ENCODE measurements around the gene MME. TPM values are rescaled to one million over a fixed set of nuclear protein-coding genes. Genes with fewer than 3 reads are reported as not detected.

MME gene
- total and polyA plus RNA-seq, 3 experiments from 2014 or later = 0.04 to 1.4 TPM; not detected in 1

DNA sequence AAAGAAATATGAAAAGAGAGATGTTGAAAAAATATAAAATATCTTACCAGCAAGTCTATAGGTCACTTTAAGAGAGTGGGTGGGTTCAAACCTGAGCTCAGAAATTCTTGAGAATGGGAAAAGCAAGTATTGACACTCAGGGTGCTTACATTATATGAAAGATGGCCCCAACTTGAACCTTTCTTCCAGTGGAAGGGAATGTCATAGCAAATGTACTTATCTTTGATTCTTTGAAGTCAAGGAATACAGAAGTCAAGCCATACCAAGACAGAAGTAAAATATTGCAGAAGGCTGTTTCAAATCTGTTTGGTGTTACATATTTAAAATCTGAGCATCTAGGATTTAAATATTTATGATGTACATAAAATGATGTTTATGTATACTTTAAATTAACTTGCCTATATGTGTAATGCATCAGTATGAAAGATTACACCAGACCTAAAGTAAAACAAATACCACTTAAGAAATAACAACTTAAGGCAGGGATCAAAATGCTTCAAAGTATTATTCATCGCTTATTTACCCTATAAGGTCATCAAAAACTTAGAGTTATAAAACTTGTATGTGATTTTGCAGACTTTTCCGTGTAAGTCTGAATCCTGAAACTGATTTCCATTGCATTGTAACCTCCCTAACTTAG lies 8.7 kb downstream of the MME start:
- Mint-ChIP-seq H3K36me3 (no peaks in the 10 kb centered on the region), H3K9me3 (peaks cover 0 to 6% (median 0%) of the 10 kb centered on the region in 5 donors), H3K27ac (no peak overlapping the region), H3K4me3 (no peak overlapping the region), H3K27me3 (peaks cover 0 to 1% of the 10 kb centered on the region in 2 donors), H3K4me1 (no peaks in the 10 kb centered on the region)
- Histone ChIP-seq H3K9me3 (ENCODE audit: low read length) (no peaks in the 10 kb centered on the region), H3K36me3 (ENCODE audit: insufficient read depth, low read length) (no peaks in the 10 kb centered on the region), H3K27ac (ENCODE audit: low read depth, low read length) (no peak overlapping the region), H3K4me1 (ENCODE audit: insufficient read depth, low read length) (no peaks in the 10 kb centered on the region), H3K27me3 (ENCODE audit: insufficient read depth, low read length, poor library complexity, severe bottlenecking) (no peaks in the 10 kb centered on the region), H3K4me3 (ENCODE audit: low read length) (no peak overlapping the region)
- no peak for DNase-seq
- ChIA-PET POLR2A (no interaction called here), CTCF (no interaction called here)

DNA sequence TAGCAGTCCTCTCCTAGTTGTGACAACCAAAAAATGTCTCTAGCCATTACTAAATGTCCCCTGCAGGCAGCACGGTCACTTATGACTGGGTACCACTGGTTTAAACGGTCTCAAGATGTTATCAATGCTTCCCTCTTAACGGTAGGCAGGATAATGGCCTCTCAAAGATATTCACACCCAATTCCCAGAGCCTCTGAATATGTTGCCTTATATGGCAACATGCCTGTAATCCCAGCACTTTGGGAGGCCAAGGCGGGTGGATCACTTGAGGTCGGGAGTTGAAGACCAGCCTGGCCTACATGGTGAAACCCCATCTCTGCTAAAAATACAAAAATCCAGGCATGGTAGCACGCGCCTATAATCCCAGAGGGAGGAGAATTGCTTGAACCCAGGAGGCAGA lies 9.4 kb downstream of the MME start:
- H3K4me1 ChIP-seq (ENCODE audit: insufficient read depth, low read length) = no peaks in the 10 kb centered on the region
- Mint-ChIP-seq H3K36me3 (no peaks in the 10 kb centered on the region), H3K9me3 (peaks cover 0 to 6% (median 0%) of the 10 kb centered on the region in 5 donors), H3K4me3 (no peak overlapping the region), H3K27me3 (peaks cover 0 to 1% of the 10 kb centered on the region in 2 donors), H3K4me1 (no peaks in the 10 kb centered on the region), H3K27ac (no peak overlapping the region)
- no peaks in the 10 kb centered on the region for H3K36me3 ChIP-seq (ENCODE audit: insufficient read depth, low read length)
- no peak overlapping the region for H3K27ac ChIP-seq (ENCODE audit: low read depth, low read length)
- H3K27me3 ChIP-seq (ENCODE audit: insufficient read depth, low read length, poor library complexity, severe bottlenecking) = no peaks in the 10 kb centered on the region
- no peaks in the 10 kb centered on the region for H3K9me3 ChIP-seq (ENCODE audit: low read length)
- ChIA-PET POLR2A (no interaction called here), CTCF (no interaction called here)
- DNase-seq = no peak
- no peak overlapping the region for H3K4me3 ChIP-seq (ENCODE audit: low read length)

DNA sequence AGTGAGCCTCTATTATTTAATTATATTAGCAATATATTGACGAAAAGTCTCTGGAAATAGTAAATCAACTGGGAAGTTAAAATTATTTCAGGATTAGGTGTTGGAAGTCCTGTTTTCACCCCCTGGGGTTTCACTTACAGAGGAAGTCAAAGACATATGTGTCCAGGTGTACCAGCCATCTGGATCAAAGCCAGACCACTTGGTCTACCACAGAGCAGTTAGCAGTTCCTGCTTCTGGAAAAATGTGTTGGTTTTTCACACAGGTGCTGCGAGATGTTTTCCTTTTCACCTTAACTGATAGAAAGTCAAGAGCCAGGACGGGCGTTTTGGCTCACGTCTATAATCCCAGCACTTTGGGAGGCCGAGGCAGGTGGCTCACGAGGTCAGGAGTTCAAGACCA lies 13.1 kb downstream of the MME start:
- Histone ChIP-seq H3K4me1 (ENCODE audit: insufficient read depth, low read length) (no peaks in the 10 kb centered on the region), H3K9me3 (ENCODE audit: low read length) (no peaks in the 10 kb centered on the region), H3K27ac (ENCODE audit: low read depth, low read length) (no peak overlapping the region), H3K36me3 (ENCODE audit: insufficient read depth, low read length) (no peaks in the 10 kb centered on the region), H3K27me3 (ENCODE audit: insufficient read depth, low read length, poor library complexity, severe bottlenecking) (no peaks in the 10 kb centered on the region), H3K4me3 (ENCODE audit: low read length) (no peak overlapping the region)
- DNase-seq = no peak
- H3K4me1 Mint-ChIP-seq = no peaks in the 10 kb centered on the region
- CTCF ChIA-PET = no interaction called here
- H3K27ac Mint-ChIP-seq = no peak overlapping the region
- POLR2A ChIA-PET = no interaction called here
- peaks cover 0 to 2% (median 0%) of the 10 kb centered on the region in 5 donors for H3K9me3 Mint-ChIP-seq
- no peaks in the 10 kb centered on the region for H3K36me3 Mint-ChIP-seq
- no peak overlapping the region for H3K4me3 Mint-ChIP-seq
- H3K27me3 Mint-ChIP-seq = no peaks in the 10 kb centered on the region

DNA sequence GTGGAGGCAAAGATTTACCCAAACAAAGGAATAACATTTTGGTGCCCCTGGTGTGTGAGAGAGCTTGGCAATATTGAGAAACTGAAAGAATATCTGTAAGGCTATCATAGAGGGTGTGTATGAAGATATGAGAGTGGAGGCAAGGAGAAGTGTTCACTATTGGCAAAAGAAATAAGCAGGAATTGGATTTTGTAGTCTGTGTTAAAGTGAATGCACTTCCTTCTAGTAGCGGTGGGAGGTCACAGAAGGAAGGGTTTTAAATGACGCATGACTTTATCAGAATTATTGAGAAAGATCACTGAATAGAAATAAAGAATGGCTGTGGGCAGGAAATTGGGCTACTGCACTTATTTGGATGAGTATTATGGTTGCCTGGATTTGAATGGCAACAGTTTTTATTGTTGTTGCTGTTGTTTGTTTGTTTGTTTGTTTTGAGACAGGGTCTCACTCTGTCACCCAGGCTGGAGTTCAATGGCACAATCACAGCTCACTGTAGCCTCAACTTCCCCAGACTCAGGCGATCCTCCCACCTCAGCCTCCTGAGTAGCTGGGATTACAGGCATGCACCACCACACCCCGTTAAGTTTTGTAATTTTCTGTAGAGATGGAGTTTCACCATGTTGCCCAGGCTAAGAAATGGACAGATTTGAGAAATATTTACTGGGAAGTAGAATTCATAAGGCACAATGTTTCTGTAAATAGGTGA lies 16.3 kb downstream of the MME start:
- H3K27ac ChIP-seq (ENCODE audit: low read depth, low read length) = no peak overlapping the region
- peaks cover 0 to 8% (median 4%) of the 10 kb centered on the region in 5 donors for H3K9me3 Mint-ChIP-seq

DNA sequence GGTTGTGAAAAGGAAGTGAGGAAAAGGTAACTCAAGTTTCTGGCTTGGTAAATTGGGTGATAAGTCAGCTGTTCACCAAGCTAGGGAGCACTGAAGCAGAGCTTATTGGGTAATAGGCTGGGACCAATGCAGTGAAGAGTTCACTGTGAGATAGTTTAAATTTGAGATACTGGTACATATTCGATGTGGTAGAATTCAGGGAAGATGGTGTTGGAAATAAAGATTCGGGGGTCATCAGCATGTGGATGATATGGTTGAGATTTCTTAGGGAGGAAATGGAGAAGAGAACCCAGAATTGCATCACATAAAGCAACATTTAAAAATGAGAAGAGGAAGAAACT lies 16.9 kb downstream of the MME start:
- no peak for DNase-seq
- no peaks in the 10 kb centered on the region for H3K36me3 ChIP-seq (ENCODE audit: insufficient read depth, low read length)
- H3K4me3 ChIP-seq (ENCODE audit: low read length) = no peak overlapping the region
- POLR2A ChIA-PET = no interaction called here
- H3K36me3 Mint-ChIP-seq = no peaks in the 10 kb centered on the region
- H3K9me3 ChIP-seq (ENCODE audit: low read length) = no peaks in the 10 kb centered on the region
- H3K27me3 ChIP-seq (ENCODE audit: insufficient read depth, low read length, poor library complexity, severe bottlenecking) = no peaks in the 10 kb centered on the region
- no peak overlapping the region for H3K27ac ChIP-seq (ENCODE audit: low read depth, low read length)
- no peak overlapping the region for H3K27ac Mint-ChIP-seq
- H3K9me3 Mint-ChIP-seq = peaks cover 0 to 8% (median 4%) of the 10 kb centered on the region in 5 donors
- no peaks in the 10 kb centered on the region for H3K4me1 ChIP-seq (ENCODE audit: insufficient read depth, low read length)
- no peaks in the 10 kb centered on the region for H3K4me1 Mint-ChIP-seq
- no peak overlapping the region for H3K4me3 Mint-ChIP-seq
- no peaks in the 10 kb centered on the region for H3K27me3 Mint-ChIP-seq
- CTCF ChIA-PET = no interaction called here

More for the DNA sequence above, 16.3 kb downstream of the MME start:
- no peaks in the 10 kb centered on the region for H3K4me1 Mint-ChIP-seq
- no peak for DNase-seq
- Histone ChIP-seq H3K36me3 (ENCODE audit: insufficient read depth, low read length) (no peaks in the 10 kb centered on the region), H3K9me3 (ENCODE audit: low read length) (no peaks in the 10 kb centered on the region), H3K4me1 (ENCODE audit: insufficient read depth, low read length) (no peaks in the 10 kb centered on the region), H3K4me3 (ENCODE audit: low read length) (no peak overlapping the region), H3K27me3 (ENCODE audit: insufficient read depth, low read length, poor library complexity, severe bottlenecking) (no peaks in the 10 kb centered on the region)
- ChIA-PET CTCF (no interaction called here), POLR2A (no interaction called here)
- no peak overlapping the region for H3K4me3 Mint-ChIP-seq
- H3K36me3 Mint-ChIP-seq = no peaks in the 10 kb centered on the region
- H3K27me3 Mint-ChIP-seq = no peaks in the 10 kb centered on the region
- no peak overlapping the region for H3K27ac Mint-ChIP-seq

DNA sequence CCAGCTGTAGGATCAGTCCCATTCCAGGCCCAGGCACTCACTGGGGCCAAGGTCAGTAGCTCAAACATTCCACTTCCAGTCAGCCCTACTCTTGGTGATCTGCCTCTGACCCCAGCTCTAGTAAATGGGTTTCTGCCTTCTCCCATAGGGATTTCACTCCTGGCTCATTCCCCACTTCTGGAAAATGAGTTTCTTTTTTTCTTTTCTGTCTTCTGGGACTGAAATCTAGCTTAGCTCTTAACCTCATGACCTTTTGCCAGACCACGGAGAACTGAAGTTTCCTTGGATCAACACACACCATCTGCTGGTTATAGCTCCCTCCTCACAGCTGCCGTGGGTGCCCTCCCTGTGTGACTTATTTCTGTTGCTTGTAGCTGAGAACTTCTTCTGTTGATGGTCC lies 21.3 kb downstream of the MME start:
- Mint-ChIP-seq H3K4me1 (no peaks in the 10 kb centered on the region), H3K27me3 (peaks cover 0 to 2% of the 10 kb centered on the region in 2 donors), H3K4me3 (no peak overlapping the region), H3K27ac (no peak overlapping the region), H3K9me3 (peaks cover 0 to 11% (median 4%) of the 10 kb centered on the region in 5 donors), H3K36me3 (no peaks in the 10 kb centered on the region)
- H3K27me3 ChIP-seq (ENCODE audit: insufficient read depth, low read length, poor library complexity, severe bottlenecking) = no peaks in the 10 kb centered on the region
- ChIA-PET CTCF (no interaction called here), POLR2A (no interaction called here)
- DNase-seq = no peak
- H3K27ac ChIP-seq (ENCODE audit: low read depth, low read length) = no peak overlapping the region
- no peaks in the 10 kb centered on the region for H3K36me3 ChIP-seq (ENCODE audit: insufficient read depth, low read length)
- no peak overlapping the region for H3K4me3 ChIP-seq (ENCODE audit: low read length)
- no peaks in the 10 kb centered on the region for H3K9me3 ChIP-seq (ENCODE audit: low read length)
- no peaks in the 10 kb centered on the region for H3K4me1 ChIP-seq (ENCODE audit: insufficient read depth, low read length)

DNA sequence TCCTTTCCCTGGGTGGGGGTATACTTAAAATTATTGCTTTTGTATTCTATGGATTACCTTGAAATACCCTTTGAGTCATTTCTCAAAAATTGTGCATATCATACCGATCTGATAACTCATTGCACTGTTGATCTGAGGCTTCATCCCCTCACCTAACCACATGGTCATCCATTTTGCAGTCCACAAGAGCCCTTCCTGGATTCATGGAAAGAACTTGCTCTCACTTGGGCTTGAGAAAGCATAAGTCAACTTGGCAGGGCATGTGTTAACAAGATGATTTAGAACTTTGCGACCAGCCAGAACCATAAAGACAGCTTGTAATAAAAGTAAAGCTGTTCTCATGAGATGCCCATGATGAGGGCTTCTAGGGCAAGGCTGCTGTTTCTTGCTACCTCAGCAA lies 22.2 kb downstream of the MME start:
- H3K27me3 Mint-ChIP-seq = peaks cover 0 to 2% of the 10 kb centered on the region in 2 donors
- no peak overlapping the region for H3K27ac ChIP-seq (ENCODE audit: low read depth, low read length)
- H3K4me1 ChIP-seq (ENCODE audit: insufficient read depth, low read length) = no peaks in the 10 kb centered on the region
- no peaks in the 10 kb centered on the region for H3K27me3 ChIP-seq (ENCODE audit: insufficient read depth, low read length, poor library complexity, severe bottlenecking)
- H3K36me3 ChIP-seq (ENCODE audit: insufficient read depth, low read length) = no peaks in the 10 kb centered on the region
- H3K36me3 Mint-ChIP-seq = no peaks in the 10 kb centered on the region
- CTCF ChIA-PET = no interaction called here
- peaks cover 0 to 11% (median 4%) of the 10 kb centered on the region in 5 donors for H3K9me3 Mint-ChIP-seq
- H3K4me1 Mint-ChIP-seq = no peaks in the 10 kb centered on the region
- POLR2A ChIA-PET = no interaction called here
- no peak for DNase-seq
- no peak overlapping the region for H3K4me3 ChIP-seq (ENCODE audit: low read length)
- H3K4me3 Mint-ChIP-seq = no peak overlapping the region
- H3K9me3 ChIP-seq (ENCODE audit: low read length) = no peaks in the 10 kb centered on the region
- no peak overlapping the region for H3K27ac Mint-ChIP-seq

DNA sequence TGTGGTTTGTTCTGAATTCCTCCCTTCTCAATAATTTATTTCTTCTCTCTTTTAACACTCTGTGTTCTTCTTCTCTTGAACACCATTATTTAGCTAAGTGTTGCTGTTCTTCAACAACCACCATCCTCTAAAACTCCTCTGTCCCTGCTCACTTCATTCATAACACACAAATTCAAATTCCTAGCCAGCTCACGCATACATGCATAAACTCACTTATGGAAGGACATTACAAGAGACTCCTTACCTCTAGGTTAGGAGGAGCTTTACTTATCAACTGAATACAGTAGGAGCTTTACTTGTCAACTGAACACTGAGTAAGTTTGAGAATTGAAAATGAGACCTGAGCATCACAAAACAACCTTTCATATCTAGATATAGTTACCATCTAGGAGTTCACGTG lies 23.6 kb downstream of the MME start:
- H3K36me3 Mint-ChIP-seq = no peaks in the 10 kb centered on the region
- Histone ChIP-seq H3K27ac (ENCODE audit: low read depth, low read length) (no peak overlapping the region), H3K9me3 (ENCODE audit: low read length) (no peaks in the 10 kb centered on the region), H3K4me1 (ENCODE audit: insufficient read depth, low read length) (no peaks in the 10 kb centered on the region), H3K4me3 (ENCODE audit: low read length) (no peak overlapping the region), H3K36me3 (ENCODE audit: insufficient read depth, low read length) (no peaks in the 10 kb centered on the region), H3K27me3 (ENCODE audit: insufficient read depth, low read length, poor library complexity, severe bottlenecking) (no peaks in the 10 kb centered on the region)
- H3K9me3 Mint-ChIP-seq = peaks cover 0 to 8% (median 2%) of the 10 kb centered on the region in 5 donors
- H3K27me3 Mint-ChIP-seq = peaks cover 0 to 2% of the 10 kb centered on the region in 2 donors
- H3K27ac Mint-ChIP-seq = no peak overlapping the region
- DNase-seq = no peak
- no peak overlapping the region for H3K4me3 Mint-ChIP-seq
- ChIA-PET CTCF (interaction anchor here (1.1 kb wide), 1 partner anchor 9 kb away, joined by 4 read pairs; no protein-coding TSS in a partner anchor), POLR2A (no interaction called here)
- no peaks in the 10 kb centered on the region for H3K4me1 Mint-ChIP-seq
